ENCODE results near the gene PPFIBP2. TPM values are rescaled to one million over a fixed set of nuclear protein-coding genes. Genes with fewer than 3 reads are reported as not detected.
A peak's percentile ranks its signal among the peaks of the same experiment; 100 is the strongest.

Gene PPFIBP2
- total RNA-seq, 1 donor from 2014 or later = 104 TPM

- DNase-seq (ENCODE audit: low spot score) = peak; percentile 44
These were observed 63.7 kb downstream of the PPFIBP2 start for GRCh38 chr11:7577291-7578190.

GRCh38 chr11:7578276-7578955 lies 64.6 kb downstream of the PPFIBP2 start:
- no peak for DNase-seq (ENCODE audit: low spot score)

- DNase-seq (ENCODE audit: low spot score) = no peak
These were observed 65.6 kb downstream of the PPFIBP2 start for GRCh38 chr11:7579361-7579791.

DNA sequence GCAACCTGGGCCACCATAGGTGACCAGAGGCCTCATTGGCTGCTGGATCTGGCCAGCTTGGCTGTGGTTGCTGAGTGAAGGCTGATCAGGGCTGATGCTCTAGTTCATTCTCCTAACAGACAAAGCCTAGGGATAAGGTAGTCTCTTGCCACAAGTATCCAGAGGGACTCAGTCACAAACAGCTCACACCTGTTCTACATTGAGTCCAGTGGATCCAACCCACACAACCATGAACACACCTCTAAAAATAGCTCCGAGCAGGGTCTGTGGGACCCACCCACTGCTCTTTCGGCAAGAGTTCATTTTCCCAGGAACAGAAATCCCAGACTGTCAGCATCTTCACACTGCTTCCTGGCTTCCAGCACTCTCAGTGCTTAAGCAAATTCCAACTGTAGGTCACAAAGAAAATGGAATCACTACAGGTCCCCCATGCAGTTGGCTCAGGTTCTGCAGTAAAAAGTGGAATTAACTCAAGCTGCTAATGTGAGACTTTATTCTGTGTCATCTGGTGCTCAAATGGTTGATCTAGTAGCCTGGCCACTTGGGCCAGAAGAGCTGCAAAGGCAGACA lies 67.3 kb downstream of the PPFIBP2 start:
- DNase-seq (ENCODE audit: low spot score) = no peak

DNA sequence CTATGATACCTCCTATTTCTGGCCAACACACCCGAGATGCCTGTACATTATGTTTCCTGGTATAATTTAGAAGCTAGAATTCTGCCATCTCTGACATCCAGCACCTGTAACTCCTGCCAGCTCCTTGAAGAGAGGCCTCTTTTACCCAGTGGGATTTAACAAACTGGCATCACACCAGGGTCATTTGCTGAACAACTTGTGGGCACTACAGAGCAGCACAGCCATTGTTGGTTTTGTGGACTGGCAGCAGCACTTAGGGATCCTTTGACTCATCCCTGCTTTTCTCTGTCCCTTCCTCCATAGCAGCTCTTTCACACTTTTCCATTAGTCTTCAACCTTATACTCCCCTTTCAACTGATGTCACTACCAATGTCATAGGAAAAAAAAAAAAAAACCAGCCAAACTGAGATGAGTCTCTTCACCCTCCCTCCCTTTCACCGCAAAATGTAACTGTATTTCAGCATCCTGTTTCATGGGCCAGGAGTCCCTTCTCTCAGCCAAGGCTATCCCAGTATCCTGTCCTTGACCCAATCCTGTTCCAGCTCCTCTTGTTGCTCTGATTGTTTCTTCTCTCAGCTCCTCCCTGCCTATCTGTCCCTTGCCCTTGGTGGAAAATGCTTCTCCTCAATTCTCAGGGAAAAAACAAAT lies 68.7 kb downstream of the PPFIBP2 start:
- DNase-seq (ENCODE audit: low spot score) = no peak

DNA sequence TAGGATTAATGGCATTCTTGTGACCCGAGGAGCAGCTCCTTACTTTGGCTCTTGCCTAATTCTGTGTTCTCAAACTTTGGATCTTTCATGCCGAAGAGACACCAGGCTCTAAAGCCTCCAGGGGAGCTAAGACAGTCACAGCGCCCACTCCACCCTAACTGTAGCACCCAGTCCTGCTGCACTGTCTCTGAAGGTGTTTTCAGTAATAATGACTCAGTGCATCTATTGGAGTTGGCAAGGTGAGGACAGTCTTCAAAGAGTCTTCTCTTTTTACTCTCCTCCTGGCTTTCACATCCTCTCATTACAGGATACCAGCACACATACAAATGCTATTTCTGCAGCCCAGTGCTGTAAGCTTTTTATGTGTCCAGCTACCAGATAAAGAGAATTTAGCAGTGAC lies 69.4 kb downstream of the PPFIBP2 start:
- DNase-seq (ENCODE audit: low spot score) = no peak

- no peak for DNase-seq (ENCODE audit: low spot score)
These were observed 71.1 kb downstream of the PPFIBP2 start for GRCh38 chr11:7584910-7585309.

GRCh38 chr11:7585816-7586215 lies 72.0 kb downstream of the PPFIBP2 start:
- no peak for DNase-seq (ENCODE audit: low spot score)

DNA sequence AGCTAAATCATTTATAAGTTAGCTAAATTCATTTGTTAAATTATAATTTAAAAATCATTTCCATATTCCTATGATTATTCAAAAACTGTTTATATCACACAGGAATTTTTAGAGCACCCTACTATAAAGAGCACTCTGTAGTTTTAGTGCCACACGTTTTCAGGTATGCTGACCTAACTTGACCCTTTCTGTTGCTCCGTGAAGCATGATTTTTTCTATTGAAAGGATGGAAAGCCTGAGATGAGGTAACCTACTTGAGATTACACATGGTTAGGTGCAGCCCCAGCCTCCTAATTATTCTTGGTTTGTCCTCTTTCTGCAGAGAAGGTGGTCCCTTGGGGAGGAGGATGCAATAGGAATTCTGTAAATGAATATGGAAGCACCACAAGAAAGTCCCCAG lies 72.6 kb downstream of the PPFIBP2 start:
- no peak for DNase-seq (ENCODE audit: low spot score)

- DNase-seq (ENCODE audit: low spot score) = no peak
These were observed 73.9 kb downstream of the PPFIBP2 start for GRCh38 chr11:7587712-7588111.

DNA sequence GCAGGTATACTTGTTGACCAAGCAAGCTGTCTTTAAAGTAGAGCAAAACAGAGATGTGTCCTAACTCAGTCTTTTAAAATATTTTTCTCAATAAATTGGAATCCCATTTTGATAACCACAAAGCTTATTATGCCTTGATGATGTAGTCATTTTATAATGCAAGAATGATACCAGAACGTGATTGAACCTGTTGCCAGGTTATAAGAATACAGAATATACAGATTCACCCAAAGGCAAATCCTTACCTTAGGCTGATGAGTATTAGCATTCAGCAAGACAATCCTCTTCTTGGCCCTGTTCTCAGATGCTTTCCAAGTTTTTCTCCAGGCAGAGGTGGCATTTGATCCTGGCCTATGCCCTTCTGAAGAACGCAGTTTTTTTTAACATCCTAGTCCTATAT lies 76.1 kb downstream of the PPFIBP2 start:
- no peak for DNase-seq (ENCODE audit: low spot score)

- no peak for DNase-seq (ENCODE audit: low spot score)
These were observed 76.7 kb downstream of the PPFIBP2 start for GRCh38 chr11:7590529-7590928.

GRCh38 chr11:7591107-7591894 lies 77.5 kb downstream of the PPFIBP2 start:
- no peak for DNase-seq (ENCODE audit: low spot score)

GRCh38 chr11:7591987-7592386 lies 78.2 kb downstream of the PPFIBP2 start:
- DNase-seq (ENCODE audit: low spot score) = no peak

GRCh38 chr11:7592711-7593110 lies 78.9 kb downstream of the PPFIBP2 start:
- DNase-seq (ENCODE audit: low spot score) = no peak

DNA sequence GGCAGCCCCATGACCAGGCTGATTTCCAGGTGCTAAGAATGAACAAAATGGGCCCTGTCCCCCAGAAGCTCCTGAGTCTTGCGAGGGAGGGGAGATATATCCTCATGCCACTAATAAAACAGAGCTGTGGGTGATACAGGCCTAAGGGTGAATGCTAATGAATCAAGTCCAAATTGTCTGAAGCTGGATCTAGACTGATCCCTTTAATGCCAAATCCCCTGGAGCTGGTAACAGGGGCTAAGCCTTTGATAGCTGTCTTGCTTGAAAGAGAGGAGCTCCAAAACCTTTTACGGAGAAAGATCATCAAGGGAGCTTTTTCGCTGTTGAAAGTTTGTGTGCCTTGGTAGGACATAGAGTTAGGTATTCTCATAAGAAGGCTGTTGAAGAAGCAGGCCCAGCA lies 79.7 kb downstream of the PPFIBP2 start:
- no peak for DNase-seq (ENCODE audit: low spot score)

- no peak for DNase-seq (ENCODE audit: low spot score)
These were observed 81.4 kb downstream of the PPFIBP2 start for GRCh38 chr11:7595016-7595866.

DNA sequence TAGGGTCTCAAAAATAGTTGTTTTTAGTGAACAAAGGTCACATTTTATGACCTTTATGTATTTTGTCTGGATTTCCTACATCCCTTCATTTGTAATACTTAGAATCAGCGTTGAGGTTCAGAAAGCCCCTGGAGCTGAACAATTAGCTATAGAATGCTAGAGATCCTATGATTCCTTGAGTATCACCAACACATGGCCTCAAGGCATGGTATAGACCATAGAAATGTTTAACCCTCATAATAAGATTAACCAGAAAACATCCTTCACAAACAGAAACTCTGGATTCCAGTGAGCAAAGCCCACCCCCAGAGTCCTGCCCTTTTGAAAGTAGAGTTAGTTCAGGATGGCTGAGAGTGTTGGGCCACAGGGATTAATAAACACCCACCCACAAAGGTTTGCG lies 82.2 kb downstream of the PPFIBP2 start:
- no peak for DNase-seq (ENCODE audit: low spot score)

GRCh38 chr11:7596975-7597391 lies 83.2 kb downstream of the PPFIBP2 start:
- DNase-seq (ENCODE audit: low spot score) = peak; percentile 62

- peak; percentile 88 for DNase-seq (ENCODE audit: low spot score)
These were observed 83.8 kb downstream of the PPFIBP2 start for GRCh38 chr11:7597620-7598019.

All from mucosa of gallbladder (tissue), 1 donor.